ENCODE results near the gene AXL.
"Not testable (repeated sequence)": the region's sequence is repeated elsewhere in the genome, so short reads cannot be mapped to it uniquely, and the experiment has no call there.

AXL gene

DNA sequence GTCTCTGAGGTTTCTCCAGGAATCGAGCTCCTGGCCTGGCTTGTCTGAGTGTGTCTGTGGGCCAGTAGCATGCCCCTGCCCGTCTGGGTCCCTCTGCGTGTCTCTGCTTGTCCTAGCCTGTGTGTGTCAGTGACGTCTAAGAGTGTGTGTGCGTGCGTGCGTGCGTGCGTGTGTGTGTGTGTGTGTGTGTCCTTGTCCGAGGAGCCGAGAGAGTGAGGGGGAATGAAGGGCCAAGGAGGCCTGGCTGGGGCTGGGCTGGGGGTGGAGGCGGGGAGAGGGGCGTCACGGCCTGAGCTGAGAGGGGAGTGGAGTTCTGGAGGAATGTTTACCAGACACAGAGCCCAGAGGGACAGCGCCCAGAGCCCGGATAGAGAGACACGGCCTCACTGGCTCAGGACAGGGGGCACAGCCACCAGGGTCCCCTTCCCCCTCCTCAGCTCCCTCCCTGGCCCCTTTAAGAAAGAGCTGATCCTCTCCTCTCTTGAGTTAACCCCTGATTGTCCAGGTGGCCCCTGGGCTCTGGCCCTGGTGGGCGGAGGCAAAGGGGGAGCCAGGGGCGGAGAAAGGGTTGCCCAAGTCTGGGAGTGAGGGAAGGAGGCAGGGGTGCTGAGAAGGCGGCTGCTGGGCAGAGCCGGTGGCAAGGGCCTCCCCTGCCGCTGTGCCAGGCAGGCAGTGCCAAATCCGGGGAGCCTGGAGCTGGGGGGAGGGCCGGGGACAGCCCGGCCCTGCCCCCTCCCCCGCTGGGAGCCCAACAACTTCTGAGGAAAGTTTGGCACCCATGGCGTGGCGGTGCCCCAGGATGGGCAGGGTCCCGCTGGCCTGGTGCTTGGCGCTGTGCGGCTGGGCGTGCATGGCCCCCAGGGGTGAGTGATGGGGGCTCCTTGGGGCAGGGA lies at the start of gene AXL:
Gene AXL (plus strand): TSS at position 609 of the 893 bp plus-strand sequence. CDS start 170 bp downstream, at position 779.
- DNase-seq, result no peak

DNA sequence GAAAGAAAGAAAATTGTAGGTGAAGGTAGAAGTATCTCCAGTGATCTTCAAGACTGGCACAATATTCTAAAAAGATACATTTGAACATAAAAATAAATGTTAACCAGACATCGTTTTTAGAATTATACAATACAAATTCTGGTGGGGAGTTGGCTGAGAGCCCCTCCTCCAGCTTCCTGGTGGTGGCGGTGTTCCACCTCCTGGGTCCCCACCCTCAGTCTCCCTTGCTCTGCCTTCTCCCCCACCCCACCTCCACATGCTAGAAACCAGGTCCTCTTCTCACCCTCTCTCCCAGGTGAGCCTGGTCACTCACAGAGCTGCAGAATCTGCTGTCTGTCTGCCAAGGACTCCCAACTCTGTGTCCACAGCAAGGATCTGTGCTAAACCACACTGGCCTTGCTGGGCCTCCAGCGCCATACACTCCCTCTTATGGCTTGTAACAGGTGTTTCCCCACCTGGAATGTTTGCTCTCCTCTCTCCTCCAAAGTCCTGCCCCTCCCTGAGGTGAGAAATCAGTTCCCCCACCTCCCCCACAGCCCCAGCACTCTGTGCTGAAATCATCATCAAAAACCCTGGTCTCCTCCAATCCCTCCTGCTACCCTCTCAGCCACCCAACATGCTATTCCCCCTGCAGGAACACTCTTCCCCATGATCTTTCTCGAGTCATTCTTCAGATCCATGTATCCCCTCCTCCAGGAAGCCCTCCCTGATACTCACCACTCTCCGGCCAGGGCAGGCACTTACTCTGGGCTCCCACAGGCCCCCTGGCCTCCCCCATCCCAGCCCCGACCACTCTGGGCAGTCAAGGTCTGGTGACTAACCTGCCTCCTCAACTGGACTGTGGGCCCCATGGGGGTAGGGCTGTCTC lies 46.5 kb upstream of the AXL start:
- DNase-seq, result no peak

DNA sequence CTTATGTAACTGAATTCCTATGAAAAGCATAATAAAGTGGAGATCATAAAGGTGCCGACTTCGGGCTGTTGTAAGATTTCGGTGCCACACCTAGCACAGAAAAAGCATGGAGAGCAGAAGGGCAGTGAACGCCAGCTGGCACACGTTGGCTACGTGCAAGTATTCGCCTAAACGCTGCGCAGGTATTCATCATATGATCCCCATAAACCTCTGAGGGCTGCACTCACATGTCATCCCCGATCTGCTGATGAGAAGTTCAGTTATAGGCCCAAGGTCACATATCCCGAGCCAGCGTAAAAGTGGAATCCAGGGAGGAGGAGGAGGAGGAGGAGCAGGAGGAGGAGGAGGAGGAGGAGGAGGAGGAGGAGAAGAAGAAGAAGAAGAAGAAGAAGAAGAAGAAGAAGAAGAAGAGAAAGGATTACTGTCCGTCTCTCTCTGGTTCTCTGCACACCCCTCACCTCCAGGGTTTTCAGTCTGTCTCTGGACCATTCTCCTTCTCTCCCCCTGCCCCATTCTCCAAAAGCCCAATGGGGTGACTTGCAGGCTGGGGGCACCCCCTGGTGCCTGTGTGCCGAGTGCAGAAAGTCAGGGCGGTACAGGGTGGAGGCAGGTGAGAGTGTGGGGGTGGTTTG lies 44.6 kb upstream of the AXL start:
- no peak for DNase-seq

DNA sequence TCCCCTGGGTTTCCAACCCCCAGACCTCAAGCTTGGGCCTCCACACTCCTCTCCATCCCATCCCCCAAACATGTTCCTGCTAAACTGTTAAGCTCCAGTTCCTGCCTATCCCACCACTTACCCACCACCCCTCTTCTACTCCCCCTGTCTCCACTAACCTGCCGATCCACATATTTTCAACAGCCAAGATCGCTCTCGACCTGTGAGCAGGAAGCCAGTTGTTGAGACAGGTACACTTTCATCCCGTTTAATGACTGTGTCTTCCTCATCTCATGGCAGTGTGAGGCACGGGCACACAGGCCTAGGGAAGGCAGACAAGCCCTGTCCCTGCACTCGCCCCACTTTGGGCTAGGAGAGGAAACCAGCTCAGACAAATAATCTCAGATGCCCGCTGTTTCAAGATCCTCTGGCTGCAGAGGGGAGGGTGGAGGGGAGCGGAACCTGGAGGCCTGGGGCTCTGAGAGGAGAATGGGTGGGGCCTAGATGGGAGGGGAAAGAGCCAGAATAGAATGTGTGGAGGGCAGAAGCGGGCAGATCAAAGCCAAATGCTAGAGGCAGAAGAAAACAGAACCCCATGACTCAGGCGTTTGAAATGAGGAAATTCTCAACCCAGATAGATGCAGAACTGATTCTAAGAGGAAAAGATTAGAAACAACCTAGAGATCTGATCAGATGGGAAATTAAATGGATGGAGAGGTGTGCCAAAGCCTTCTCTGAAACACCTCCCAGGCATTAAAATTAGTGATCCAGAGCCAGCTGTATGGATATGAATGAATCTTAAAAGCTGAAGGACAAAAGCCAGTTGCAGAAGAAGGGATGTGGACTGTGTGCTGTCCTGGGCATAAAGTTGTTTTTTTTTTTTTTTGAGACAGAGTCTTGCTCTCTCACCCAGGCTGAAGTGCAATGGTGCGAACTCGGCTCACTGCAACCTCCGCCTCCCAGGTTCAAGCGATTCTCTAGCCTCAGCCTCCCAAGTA lies 42.9 kb upstream of the AXL start:
- no peak for DNase-seq

DNA sequence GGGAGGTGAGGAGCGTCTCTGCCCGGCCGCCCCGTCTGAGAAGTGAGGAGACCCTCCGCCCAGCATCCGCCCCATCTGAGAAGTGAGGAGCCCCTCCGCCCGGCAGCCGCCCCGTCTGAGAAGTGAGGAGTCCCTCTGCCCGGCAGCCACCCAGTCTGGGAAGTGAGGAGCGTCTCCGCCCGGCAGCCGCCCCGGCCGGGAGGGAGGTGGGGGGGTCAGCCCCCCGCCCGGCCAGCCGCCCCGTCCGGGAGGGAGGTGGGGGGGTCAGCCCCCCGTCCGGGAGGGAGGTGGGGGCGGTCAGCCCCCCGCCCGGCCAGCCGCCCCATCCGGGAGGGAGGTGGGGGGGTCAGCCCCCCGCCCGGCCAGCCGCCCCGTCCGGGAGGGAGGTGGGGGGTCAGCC lies 38.9 kb upstream of the AXL start:
- not testable (repeated sequence) for DNase-seq

DNA sequence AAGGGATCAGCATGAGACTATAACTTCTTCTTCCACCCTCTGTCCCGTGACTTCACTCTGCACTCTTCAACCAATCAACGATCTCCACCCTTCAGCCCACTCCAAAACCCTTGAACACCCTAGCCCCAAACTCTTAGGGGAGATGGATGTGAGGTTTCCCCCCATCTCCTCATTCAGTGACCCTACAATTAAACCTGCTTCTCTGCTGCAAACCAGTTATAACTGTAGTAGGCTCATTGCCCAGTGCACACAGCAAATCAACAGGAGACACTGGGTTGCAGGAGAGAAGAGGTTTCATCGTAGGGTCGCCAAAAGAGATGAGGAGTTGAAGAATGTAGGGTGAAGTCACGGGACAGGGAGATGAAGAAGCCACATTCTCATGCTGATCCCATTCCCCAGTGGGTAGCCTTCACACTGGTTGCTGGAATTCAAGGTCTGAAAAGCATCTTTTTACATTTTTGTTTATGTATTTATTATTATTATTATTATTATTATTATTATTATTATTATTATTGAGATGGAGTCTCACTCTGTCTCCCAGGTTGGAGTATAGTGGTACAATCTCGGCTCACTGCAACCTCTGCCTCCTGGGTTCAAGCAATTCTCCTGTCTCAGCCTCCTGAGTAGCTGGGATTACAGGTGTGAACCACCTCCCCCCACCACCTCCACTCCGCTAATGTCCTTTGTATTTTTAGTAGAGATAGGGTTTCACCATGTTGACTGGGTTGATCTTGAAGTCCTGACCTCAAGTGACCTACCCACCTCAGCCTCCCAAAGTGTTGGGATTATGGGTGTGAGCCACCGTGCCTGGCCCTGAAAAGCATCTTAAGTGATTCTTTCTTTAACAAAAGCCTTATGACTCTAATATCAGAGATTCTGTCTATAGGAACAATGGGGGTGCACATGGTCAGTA lies 31.8 kb upstream of the AXL start:
- no peak for DNase-seq

DNA sequence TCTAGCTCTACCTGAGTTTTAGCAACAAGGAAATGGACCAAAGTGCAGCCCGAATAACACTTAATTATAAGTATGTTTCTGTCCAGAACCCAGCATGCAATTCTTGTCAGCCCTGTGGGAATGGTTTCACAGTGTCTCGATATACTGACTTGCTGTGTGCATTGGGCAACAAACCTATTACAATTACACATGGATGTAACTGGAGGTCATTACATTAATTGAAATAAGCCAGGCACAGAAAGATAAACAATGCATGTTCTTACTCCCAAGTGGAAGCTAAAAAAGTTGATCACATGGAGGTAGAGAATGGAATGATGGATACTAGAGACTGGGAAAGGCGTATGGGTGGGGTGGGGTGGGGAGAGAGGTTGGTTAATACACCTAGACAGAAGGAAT lies 31.1 kb upstream of the AXL start:
- no peak for DNase-seq

DNA sequence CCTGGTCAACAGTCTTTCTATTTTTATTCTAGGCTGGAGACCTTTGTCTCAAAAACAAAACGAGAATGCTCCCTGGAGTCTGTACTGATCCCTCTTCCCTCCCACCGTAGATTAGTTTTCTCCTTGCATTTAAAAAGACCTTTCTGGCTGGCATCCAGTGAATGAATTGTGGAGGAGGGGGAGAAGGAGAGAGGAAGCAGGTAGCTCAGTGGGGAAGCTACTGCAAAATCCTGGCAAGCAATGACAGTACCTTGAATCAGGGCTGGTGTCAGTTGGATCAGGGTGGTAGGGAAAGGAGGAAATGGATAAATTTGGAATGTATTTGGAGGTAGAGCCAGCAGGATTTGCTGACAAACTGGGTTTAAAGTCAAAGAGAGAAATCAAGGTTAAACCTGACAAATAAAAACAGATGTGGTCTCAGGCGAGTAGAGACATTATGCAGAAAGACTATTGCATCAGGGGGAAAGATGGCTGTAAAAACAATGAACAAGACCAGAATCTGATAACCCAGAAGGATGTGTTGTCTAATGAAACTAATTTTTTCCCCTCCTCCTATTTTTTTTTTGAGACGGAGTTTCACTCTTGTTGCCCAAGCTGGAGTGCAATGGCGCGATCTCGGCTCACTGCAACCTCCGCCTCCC lies 29.5 kb upstream of the AXL start:
- no peak for DNase-seq

DNA sequence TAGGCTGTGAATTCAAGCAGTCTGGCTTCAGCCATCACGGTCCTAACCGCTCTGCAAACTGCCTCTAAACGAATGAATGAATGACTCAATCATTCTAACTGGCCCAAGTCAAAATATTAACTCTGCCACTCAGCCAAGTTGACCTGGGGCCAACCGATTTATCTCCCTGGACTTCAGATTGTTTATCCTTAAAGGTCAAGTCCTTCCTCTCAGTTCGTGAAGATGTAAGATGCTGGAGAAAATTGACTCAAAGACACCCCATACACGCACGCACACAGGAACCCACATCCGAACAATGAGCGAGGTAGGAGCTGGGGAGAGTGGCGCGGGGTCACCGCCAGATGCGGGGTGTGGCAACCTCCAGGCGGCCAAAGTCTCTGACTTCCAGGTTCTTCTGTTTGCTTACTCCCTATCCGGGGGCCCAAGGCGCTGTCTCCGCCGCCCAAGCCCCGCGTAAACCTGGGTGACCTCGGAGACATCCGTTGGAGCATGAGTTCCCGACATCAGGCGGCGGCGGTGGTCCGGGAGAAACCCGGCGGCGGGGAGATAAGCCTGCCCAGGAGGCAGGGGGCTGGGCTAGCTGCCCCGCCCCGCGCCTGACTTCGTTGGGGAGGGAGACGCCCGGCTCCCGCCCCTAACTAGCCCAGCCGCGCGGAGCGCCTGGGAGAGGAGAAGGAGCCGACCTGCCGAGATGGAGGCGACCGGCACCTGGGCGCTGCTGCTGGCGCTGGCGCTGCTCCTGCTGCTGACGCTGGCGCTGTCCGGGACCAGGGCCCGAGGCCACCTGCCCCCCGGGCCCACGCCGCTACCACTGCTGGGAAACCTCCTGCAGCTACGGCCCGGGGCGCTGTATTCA lies 26.2 kb upstream of the AXL start, which contains the start of gene CYP2S1:
Gene CYP2S1 (plus strand): TSS at position 646 of the 856 bp plus-strand sequence. CDS start 46 bp downstream, at position 692.
- DNase-seq, result no peak

DNA sequence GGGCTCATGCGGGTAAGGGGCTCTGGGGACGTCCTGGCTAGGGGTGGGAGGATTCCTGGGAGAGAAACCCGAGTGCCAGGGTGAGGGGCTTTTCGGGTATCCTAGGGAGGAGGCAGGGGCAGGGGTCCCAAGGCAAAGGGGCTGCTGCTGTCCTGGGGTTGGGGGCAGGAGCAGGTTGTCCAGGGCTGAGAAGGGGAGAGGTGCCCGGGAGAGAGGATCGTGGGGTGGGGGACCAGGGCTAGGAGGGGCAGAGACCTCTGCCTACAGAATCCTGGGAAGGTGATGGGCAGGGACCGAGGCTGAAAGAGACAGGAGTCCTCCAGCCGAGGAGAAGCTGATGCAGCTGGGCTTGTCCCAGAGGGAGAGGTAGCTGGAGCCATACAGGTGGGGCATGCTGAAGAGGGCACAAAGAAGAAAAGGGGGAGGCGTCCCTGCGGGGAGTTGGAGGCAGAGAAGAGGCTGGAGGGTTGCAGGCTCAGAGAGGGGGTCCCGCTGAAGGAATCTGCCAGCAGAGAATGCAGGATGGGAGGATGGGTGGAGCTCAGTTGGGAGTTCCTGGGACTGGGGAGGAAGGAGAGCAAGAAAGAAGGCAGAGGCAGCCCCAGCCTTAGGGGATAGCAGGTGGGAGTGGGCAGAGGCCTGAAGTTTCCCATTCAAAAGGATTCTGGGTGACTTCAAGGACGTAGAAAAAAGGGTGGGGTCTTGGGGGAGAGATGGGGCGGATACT lies 25.4 kb upstream of the AXL start:
- no peak for DNase-seq

DNA sequence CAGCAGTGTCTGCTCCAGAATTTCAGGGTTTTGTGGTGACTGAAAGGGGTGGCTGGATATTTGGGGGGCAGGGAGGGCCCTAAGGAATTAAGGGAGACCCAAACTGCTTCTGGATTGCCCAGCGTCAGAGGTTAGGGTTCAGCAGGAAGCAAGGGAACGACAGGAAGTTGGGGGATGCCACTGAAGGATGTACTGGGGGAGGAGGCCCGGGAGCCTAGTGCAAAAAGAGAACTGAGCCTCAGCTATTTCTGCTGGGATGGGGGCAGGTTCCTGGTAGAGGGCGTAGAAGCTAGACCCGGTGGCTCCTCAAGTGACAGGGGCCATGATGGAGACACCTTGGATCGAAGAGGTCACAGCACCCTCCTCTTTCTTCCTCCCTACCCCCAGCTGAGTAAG lies 24.9 kb upstream of the AXL start:
- no peak for DNase-seq

DNA sequence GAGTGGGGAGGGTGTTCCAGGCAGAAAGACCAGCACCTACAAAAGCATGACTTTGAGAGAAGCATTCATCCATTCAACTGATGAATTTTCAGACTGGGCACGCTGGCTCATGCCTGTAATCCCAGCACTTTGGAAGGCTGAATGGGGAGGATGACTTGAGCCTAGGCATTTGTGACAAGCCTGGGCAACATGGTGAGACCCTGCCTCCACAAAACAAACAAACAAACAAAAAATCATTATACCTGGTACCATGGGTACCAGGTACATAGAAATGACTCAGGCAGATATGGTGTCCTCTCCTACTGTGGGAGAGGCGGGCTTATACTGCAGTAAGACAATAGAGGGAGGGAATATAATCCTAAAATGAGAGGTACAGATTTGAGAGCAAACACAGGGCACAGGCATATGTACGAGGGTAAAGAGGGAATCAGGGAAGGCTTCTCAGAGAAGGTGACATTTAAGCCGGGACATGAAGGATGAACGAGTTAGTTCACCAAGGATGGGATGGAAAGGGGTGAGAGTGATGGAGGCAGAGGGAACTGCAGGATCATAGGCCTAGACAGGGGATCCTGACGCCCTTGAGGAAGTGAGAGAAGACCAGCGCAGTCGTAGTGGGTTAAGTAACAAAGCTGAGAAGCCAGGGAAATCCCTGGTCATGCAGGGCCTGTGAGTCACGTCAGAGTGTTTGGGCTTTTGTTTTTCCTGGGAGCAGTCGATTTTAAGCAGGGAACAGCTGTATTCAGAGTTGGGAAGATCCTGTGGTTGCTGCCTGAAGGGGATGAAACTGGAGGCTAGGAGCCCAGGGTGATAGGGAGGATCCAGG lies 23.1 kb upstream of the AXL start:
- DNase-seq, result no peak

DNA sequence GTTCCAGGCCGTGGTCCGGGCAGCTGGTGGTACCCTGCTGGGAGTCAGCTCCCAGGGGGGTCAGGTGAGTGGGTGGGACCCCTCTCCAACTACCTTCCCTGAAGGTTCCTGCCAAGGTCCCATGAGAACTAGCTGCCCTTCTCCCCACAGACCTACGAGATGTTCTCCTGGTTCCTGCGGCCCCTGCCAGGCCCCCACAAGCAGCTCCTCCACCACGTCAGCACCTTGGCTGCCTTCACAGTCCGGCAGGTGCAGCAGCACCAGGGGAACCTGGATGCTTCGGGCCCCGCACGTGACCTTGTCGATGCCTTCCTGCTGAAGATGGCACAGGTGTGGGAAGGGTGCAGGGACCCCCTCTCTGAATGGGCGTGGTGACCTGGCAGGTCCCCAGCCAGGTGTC lies 20.5 kb upstream of the AXL start:
- no peak for DNase-seq

DNA sequence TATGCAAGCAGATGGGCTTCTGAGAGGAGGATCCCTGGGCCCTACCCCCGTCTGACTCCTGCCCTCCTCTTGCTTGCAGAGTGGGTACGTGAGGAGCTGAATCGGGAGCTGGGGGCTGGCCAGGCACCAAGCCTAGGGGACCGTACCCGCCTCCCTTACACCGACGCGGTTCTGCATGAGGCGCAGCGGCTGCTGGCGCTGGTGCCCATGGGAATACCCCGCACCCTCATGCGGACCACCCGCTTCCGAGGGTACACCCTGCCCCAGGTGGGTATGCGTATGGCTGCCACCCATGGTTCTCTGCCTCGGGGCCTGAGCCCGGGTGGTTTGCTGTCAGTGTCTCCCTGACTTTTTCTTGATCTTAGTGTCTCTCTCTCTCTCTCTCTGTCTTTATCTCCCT lies 15.7 kb upstream of the AXL start:
- DNase-seq, result no peak

DNA sequence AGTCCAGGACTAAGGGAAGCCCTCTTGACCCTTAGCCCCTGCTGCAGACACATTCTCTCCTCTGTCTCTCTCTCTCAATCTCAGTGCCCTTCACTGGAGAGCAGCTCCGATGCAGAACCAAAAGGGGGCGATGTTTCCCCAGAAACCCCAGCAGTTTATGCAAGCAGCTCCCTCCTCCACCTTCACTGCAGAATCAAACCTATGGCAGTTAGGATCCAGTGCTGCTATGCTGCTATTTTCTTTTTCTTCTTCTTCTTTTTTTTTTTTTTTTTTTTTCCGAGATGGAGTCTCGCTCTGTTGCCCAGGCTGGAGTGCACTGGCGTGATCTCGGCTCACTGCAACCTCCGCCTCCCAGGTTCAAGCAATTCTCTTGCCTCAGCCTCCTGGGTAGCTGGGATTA lies 14.7 kb upstream of the AXL start:
- not testable (repeated sequence) for DNase-seq

DNA sequence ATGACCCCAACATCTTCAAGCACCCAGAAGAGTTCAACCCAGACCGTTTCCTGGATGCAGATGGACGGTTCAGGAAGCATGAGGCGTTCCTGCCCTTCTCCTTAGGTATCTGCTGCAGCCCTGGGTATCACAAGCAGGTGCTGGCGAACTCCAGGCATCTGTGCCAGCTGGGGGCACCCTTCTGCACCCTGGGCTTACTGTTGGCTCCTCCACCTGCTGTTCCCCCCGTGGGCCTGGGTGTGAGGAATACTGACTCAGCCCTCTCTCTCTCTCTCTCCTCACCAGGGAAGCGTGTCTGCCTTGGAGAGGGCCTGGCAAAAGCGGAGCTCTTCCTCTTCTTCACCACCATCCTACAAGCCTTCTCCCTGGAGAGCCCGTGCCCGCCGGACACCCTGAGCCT lies 13.0 kb upstream of the AXL start:
- DNase-seq, result no peak

DNA sequence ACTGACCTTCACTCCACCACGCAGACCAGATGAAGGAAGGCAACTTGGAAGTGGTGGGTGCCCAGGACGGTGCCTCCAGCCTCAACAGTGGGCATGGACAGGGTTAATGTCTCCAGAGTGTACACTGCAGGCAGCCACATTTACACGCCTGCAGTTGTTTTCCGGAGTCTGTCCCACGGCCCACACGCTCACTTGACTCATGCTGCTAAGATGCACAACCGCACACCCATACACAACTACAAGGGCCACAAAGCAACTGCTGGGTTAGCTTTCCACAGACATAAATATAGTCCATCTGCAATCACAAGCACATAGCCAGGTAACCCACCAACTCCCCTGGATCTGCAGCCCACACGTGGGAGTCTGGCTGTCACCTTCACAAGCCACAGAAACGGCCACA lies 12.6 kb upstream of the AXL start:
- DNase-seq, result no peak

Data from NCI-H524 treated with DMSO at 0.1 percent for 48 hours (cell line).